H9 (cell line): ENCODE measurements around the gene PITPNB. TPM values are rescaled to one million over a fixed set of nuclear protein-coding genes. Genes with fewer than 3 reads are reported as not detected.

Source experiments
- DNase-seq: peaks from one replicate; pipeline ENCODE4 v3.0.0-alpha.2; 2017
- H2AFZ ChIP-seq: one replicate; pipeline ENCODE4 v1.6.1; 2013; ENCODE audit warnings: mild to moderate bottlenecking, low read length, control low read depth, moderate library complexity
- H2AK5ac ChIP-seq: 2 replicates; pipeline ENCODE4 v1.6.1; 2013; ENCODE audit warnings: low read length, control low read depth, mixed read lengths; ENCODE audit not compliant: insufficient read length
- H2BK120ac ChIP-seq: one replicate; pipeline ENCODE4 v1.6.1; 2013; ENCODE audit warnings: low read depth, mild to moderate bottlenecking, low read length, control low read depth, inconsistent platforms; ENCODE audit not compliant: poor library complexity, severe bottlenecking
- H2BK12ac ChIP-seq: 2 replicates; pipeline ENCODE4 v1.6.1; 2013; ENCODE audit warnings: low read length, control low read depth, mixed read lengths, low read depth; ENCODE audit not compliant: insufficient read length
- H2BK15ac ChIP-seq: 2 replicates; pipeline ENCODE4 v1.6.1; 2013; ENCODE audit warnings: low read depth, low read length, control low read depth
- H2BK20ac ChIP-seq: one replicate; pipeline ENCODE4 v1.6.1; 2013; ENCODE audit warnings: low read depth, mild to moderate bottlenecking, low read length, control low read depth, inconsistent platforms; ENCODE audit not compliant: poor library complexity, severe bottlenecking
- H2BK5ac ChIP-seq: 2 replicates; pipeline ENCODE4 v1.6.1; 2013; ENCODE audit warnings: low read length, control low read depth, mixed read lengths; ENCODE audit not compliant: insufficient read length
- H3K14ac ChIP-seq: 2 replicates; pipeline ENCODE4 v1.6.1; 2013; ENCODE audit warnings: low read length, control low read depth; ENCODE audit not compliant: insufficient read depth
- H3K18ac ChIP-seq: 2 replicates; pipeline ENCODE4 v1.6.1; 2013; ENCODE audit warnings: low read depth, mild to moderate bottlenecking, mixed read lengths, low read length, control low read depth; ENCODE audit not compliant: insufficient read length
- H3K23ac ChIP-seq: 2 replicates; pipeline ENCODE4 v1.6.1; 2013; ENCODE audit warnings: low read length, control low read depth, mixed read lengths, low read depth; ENCODE audit not compliant: insufficient read length
- H3K23me2 ChIP-seq: 2 replicates; pipeline ENCODE4 v1.6.1; 2013; ENCODE audit warnings: low read depth, mild to moderate bottlenecking, mixed read lengths, low read length, control low read depth; ENCODE audit not compliant: insufficient read length, poor library complexity, severe bottlenecking
- H3K27ac ChIP-seq: 2 replicates; pipeline ENCODE4 v1.5.1; 2013; ENCODE audit warnings: low read length, control low read depth, mixed read lengths, low read depth; ENCODE audit not compliant: insufficient read length
- H3K27me3 ChIP-seq: 2 replicates; pipeline ENCODE4 v1.6.1; 2013; ENCODE audit warnings: low read length, control low read depth, inconsistent platforms; ENCODE audit not compliant: insufficient read depth
- H3K4ac ChIP-seq: 2 replicates; pipeline ENCODE4 v1.6.1; 2013; ENCODE audit warnings: low read depth, mild to moderate bottlenecking, control low read depth, inconsistent platforms, low read length, moderate library complexity
- H3K4me1 ChIP-seq: 2 replicates; pipeline ENCODE4 v1.6.1; 2013; ENCODE audit warnings: low read length, control low read depth, inconsistent platforms; ENCODE audit not compliant: insufficient read depth
- H3K4me2 ChIP-seq: 2 replicates; pipeline ENCODE4 v1.6.1; 2013; ENCODE audit warnings: low read length, control low read depth, mixed read lengths; ENCODE audit not compliant: insufficient read length, insufficient read depth
- H3K56ac ChIP-seq: 2 replicates; pipeline ENCODE4 v1.6.1; 2013; ENCODE audit warnings: low read depth, mild to moderate bottlenecking, mixed read lengths, low read length, control low read depth; ENCODE audit not compliant: insufficient read length
- H3K79me1 ChIP-seq: 2 replicates; pipeline ENCODE4 v1.6.1; 2013; ENCODE audit warnings: low read depth, mild to moderate bottlenecking, moderate library complexity, low read length, control low read depth, inconsistent platforms; ENCODE audit not compliant: insufficient read depth, poor library complexity, severe bottlenecking
- H3K79me2 ChIP-seq: 2 replicates; pipeline ENCODE4 v1.6.1; 2013; ENCODE audit warnings: low read length, control low read depth, inconsistent platforms; ENCODE audit not compliant: insufficient read depth
- H3K9ac ChIP-seq: 2 replicates; pipeline ENCODE4 v1.6.1; 2013; ENCODE audit warnings: low read length, control low read depth, mixed read lengths; ENCODE audit not compliant: insufficient read length; ENCODE audit errors: extremely low read depth
- H3K9me3 ChIP-seq: one replicate; pipeline ENCODE4 v1.6.1; 2013; ENCODE audit warnings: low read depth, low read length, inconsistent platforms; ENCODE audit not compliant: control insufficient read depth
- H3T11ph ChIP-seq: one replicate; pipeline ENCODE4 v1.6.1; 2013; ENCODE audit warnings: mild to moderate bottlenecking, low read length, control low read depth, inconsistent platforms
- H4K20me1 ChIP-seq: one replicate; pipeline ENCODE4 v1.6.1; 2013; ENCODE audit not compliant: control insufficient read depth, insufficient read length, insufficient read depth
- H4K5ac ChIP-seq: 2 replicates; pipeline ENCODE4 v1.6.1; 2013; ENCODE audit warnings: low read depth, mild to moderate bottlenecking, mixed read lengths, low read length, control low read depth; ENCODE audit not compliant: insufficient read length
- H4K8ac ChIP-seq: replicated peaks from 2 replicates; pipeline ENCODE4 v1.6.1; 2013; ENCODE audit warnings: low read length, control low read depth, mixed read lengths, low read depth; ENCODE audit not compliant: insufficient read length
- H4K91ac ChIP-seq: 2 replicates; pipeline ENCODE4 v1.6.1; 2013; ENCODE audit warnings: low read depth, mild to moderate bottlenecking, moderate library complexity, mixed read lengths, low read length, control low read depth; ENCODE audit not compliant: insufficient read length
- H3K27ac Mint-ChIP-seq, 3 experiments: 2 replicates in 2 of 3; 3 replicates in 1 of 3; pipeline ENCODE4 v1.8.0; 2020 to 2021; ENCODE audit warnings: mixed read lengths in 3 of 3, mild to moderate bottlenecking in 1 of 3, moderate library complexity in 1 of 3
- H3K27me3 Mint-ChIP-seq: 2 replicates; pipeline ENCODE4 v1.8.0; 2021; ENCODE audit warnings: low read depth, mild to moderate bottlenecking, moderate library complexity, mixed read lengths
- H3K36me3 Mint-ChIP-seq, 3 experiments: 2 replicates in 2 of 3; 3 replicates in 1 of 3; pipeline ENCODE4 v1.8.0; 2020 to 2021; ENCODE audit warnings: low read depth in 3 of 3, mixed read lengths in 3 of 3; ENCODE audit not compliant: insufficient read depth in 1 of 3
- H3K4me1 Mint-ChIP-seq, 2 experiments: 2 replicates each; pipeline ENCODE4 v1.8.0; 2020; ENCODE audit warnings: mixed read lengths in 2 of 2
- H3K4me3 Mint-ChIP-seq, 2 experiments: 2 replicates in 1 of 2; 3 replicates in 1 of 2; pipeline ENCODE4 v1.8.0; 2020 to 2021; ENCODE audit warnings: mild to moderate bottlenecking in 2 of 2, mixed read lengths in 2 of 2, moderate library complexity in 1 of 2
- H3K9me3 Mint-ChIP-seq, 2 experiments: 2 replicates in 1 of 2; 3 replicates in 1 of 2; pipeline ENCODE4 v1.8.0; 2020; ENCODE audit warnings: mild to moderate bottlenecking in 2 of 2, mixed read lengths in 2 of 2, moderate library complexity in 1 of 2
- WGBS: extraction: QIAGEN DNeasy Blood & Tissue Kit; methylation state at CpG from one replicate; pipeline ENCODE4 v1.1.7; 2013; ENCODE audit warnings: missing lambda C conversion rate, low lambda C conversion rate, mixed read lengths; ENCODE audit not compliant: insufficient read length; ENCODE audit errors: extremely low coverage; 5-methylcytosine and 5-hydroxymethylcytosine counted together
- microRNA-seq: library from miRNA; unstranded; fragments of <30 nt; microRNA quantifications from one replicate; pipeline ENCODE4, GENCODE V29; 2020; ENCODE audit warnings: borderline microRNAs expressed
- total RNA-seq: library from RNA; stranded (reverse); gene quantifications from 2 replicates; pipeline ENCODE4 v1.2.1, GENCODE V29; 2021
- TF ChIP-seq, protein P1 (sequence below): fragments of 200-600 bp; sonication (generic); conservative IDR thresholded peaks from 3 replicates; pipeline ENCODE4 v1.8.0; 2021; ENCODE audit warnings: antibody characterized with exemption, mild to moderate bottlenecking

Gene PITPNB
- total RNA-seq, 1 experiment from 2014 or later: 106 TPM

DNA sequence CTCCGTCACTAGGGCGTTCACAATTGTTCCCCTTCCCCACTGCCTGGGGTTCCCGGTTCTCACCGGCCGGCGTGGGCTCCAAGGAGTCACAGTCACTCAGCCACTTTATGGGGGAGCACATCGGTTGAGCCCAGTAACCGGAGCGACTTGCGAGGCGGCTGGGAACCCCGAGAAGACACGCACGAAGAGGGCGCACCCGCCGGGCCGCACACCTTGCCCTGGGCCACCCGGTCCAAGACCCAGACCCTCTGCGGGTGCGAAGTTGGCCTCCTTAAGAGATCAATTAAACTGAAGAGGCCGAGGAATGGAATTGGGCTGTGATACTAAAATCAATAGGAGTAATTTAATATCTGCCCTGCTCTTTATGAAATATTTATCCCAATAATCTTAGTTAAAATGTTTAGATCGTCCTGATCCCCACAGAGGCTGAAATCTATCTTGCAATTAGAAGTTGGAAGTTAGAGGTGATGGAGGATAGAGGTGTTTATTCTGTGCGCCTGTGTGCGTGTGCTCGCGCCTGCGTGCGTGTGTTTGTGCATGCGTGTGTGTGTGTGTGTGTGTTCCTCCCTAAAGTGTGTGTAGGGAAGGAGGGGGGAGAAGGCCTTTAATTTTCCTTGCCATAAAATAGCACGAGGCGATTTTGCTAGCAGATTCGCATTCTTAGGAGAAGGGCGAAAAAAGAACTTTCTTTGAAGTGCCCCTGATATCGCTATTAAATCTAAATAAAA, 116.5 kb downstream of the PITPNB start:
- no peak overlapping the region for H2BK120ac ChIP-seq
- no peaks in the 10 kb centered on the region for H3K9me3 ChIP-seq
- no peak overlapping the region for H2BK12ac ChIP-seq
- H3K14ac ChIP-seq: 0 out of 2 replicates have a peak overlapping the region, but pooled peaks have one; percentile 6
- no peak overlapping the region for H3K27ac ChIP-seq
- no peak for DNase-seq
- H3K4ac ChIP-seq: no peak overlapping the region
- H3K23me2 ChIP-seq: peaks cover 19% of the 10 kb centered on the region
- H4K8ac ChIP-seq: no peak overlapping the region
- H3K18ac ChIP-seq: peak overlapping the region; percentile 7
- no peaks in the 10 kb centered on the region for H3K79me1 ChIP-seq
- Mint-ChIP-seq H3K36me3 (peaks cover 0 to 2% (median 0%) of the 10 kb centered on the region in 3 experiments; a peak in 2 of 7 replicates), H3K27me3 (peaks cover 79% of the 10 kb centered on the region), H3K9me3 (no peaks in the 10 kb centered on the region; a peak in 2 of 5 replicates), H3K27ac (no peak overlapping the region; a peak in 1 of 7 replicates), H3K4me3 (peak overlapping the region; percentile 65 to 86), H3K4me1 (peaks cover 30 to 37% of the 10 kb centered on the region in 2 experiments)
- H2AK5ac ChIP-seq: no peak overlapping the region
- H3K56ac ChIP-seq: no peak overlapping the region
- H3T11ph ChIP-seq: no peak overlapping the region
- no peak overlapping the region for H2BK5ac ChIP-seq
- no peak overlapping the region for H2BK20ac ChIP-seq
- no peak overlapping the region for H4K5ac ChIP-seq
- no peak overlapping the region for H4K91ac ChIP-seq
- no peaks in the 10 kb centered on the region for H3K4me1 ChIP-seq
- no peaks in the 10 kb centered on the region for H3K79me2 ChIP-seq
- TF ChIP-seq, protein P1, sequence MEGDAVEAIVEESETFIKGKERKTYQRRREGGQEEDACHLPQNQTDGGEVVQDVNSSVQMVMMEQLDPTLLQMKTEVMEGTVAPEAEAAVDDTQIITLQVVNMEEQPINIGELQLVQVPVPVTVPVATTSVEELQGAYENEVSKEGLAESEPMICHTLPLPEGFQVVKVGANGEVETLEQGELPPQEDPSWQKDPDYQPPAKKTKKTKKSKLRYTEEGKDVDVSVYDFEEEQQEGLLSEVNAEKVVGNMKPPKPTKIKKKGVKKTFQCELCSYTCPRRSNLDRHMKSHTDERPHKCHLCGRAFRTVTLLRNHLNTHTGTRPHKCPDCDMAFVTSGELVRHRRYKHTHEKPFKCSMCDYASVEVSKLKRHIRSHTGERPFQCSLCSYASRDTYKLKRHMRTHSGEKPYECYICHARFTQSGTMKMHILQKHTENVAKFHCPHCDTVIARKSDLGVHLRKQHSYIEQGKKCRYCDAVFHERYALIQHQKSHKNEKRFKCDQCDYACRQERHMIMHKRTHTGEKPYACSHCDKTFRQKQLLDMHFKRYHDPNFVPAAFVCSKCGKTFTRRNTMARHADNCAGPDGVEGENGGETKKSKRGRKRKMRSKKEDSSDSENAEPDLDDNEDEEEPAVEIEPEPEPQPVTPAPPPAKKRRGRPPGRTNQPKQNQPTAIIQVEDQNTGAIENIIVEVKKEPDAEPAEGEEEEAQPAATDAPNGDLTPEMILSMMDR: no peak
- H3K9ac ChIP-seq: no peak overlapping the region
- no peaks in the 10 kb centered on the region for H4K20me1 ChIP-seq
- H2AFZ ChIP-seq: no peak overlapping the region
- no peak overlapping the region for H3K23ac ChIP-seq
- peak overlapping the region; percentile 56 for H3K4me2 ChIP-seq
- H2BK15ac ChIP-seq: no peak overlapping the region
- WGBS: no CpG with 5 or more reads among the region's 35 CpGs
- peaks cover 44% of the 10 kb centered on the region; the same call in 1 of the 2 replicates for H3K27me3 ChIP-seq

Small RNAs within 50 kb of the gene (microRNA-seq; reads per million reads assigned to microRNA genes)
- gene MIR3199-1 (not detected), gene MIR3199-2 (not detected)

Other genes with a start within 250 kb of the PITPNB start
- gene MN1, start 117.5 kb downstream of the PITPNB start, total RNA-seq: 2.7 and 2.8 TPM in 2 replicates